Measurements from ENCODE around the gene RGS8. TPM values are rescaled to one million over a fixed set of nuclear protein-coding genes. Genes with fewer than 3 reads are reported as not detected.

Gene RGS8
- total RNA-seq, 1 experiment from 2014 or later, result not detected

GRCh38 chr1:182664296-182664695, 20.1 kb downstream of the RGS8 start:
- H3K27me3 Mint-ChIP-seq (ENCODE audit: unreplicated experiment), result peaks cover 51% of the 10 kb centered on the region
- BruUV-seq (replicated peaks), result no TSS peak
- no peaks in the 10 kb centered on the region for H3K9me3 Mint-ChIP-seq (ENCODE audit: low read depth, unreplicated experiment)
- TF ChIP-seq, protein P1, sequence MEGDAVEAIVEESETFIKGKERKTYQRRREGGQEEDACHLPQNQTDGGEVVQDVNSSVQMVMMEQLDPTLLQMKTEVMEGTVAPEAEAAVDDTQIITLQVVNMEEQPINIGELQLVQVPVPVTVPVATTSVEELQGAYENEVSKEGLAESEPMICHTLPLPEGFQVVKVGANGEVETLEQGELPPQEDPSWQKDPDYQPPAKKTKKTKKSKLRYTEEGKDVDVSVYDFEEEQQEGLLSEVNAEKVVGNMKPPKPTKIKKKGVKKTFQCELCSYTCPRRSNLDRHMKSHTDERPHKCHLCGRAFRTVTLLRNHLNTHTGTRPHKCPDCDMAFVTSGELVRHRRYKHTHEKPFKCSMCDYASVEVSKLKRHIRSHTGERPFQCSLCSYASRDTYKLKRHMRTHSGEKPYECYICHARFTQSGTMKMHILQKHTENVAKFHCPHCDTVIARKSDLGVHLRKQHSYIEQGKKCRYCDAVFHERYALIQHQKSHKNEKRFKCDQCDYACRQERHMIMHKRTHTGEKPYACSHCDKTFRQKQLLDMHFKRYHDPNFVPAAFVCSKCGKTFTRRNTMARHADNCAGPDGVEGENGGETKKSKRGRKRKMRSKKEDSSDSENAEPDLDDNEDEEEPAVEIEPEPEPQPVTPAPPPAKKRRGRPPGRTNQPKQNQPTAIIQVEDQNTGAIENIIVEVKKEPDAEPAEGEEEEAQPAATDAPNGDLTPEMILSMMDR (IDR thresholded peaks at IDR 0.05; ENCODE audit: unreplicated experiment), result no peak
- no peaks in the 10 kb centered on the region for H3K4me1 Mint-ChIP-seq (ENCODE audit: low read depth, unreplicated experiment)
- H3K36me3 Mint-ChIP-seq (ENCODE audit: insufficient read depth, unreplicated experiment), result no peaks in the 10 kb centered on the region
- no peak for DNase-seq
- CTCF ChIA-PET, result no interaction called here
- H3K27ac Mint-ChIP-seq (ENCODE audit: unreplicated experiment), result no peak overlapping the region
- intact Hi-C loops (cut with micrococcal nuclease; ENCODE audit: unreplicated experiment), result no loop called here
- no peak overlapping the region for H3K4me3 Mint-ChIP-seq (ENCODE audit: low read depth, unreplicated experiment)

DNA sequence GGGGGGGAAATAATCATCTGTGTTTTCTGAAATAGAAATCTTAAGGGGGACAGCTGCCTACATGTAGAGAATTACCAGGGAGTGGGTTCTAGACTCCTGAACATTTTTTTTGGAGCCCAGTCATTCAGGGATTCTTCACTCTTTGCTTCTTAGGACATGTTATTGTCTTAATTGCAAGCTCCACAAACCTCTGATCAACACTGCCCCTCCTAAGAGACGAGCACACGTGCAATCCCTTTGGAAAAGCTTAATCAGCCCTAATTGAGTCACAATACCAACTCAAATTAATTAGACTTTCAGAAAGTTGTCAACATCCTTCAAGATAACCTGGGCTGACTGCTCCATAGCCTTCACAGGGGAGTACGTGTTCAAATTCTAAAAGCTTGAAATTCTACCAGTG, 21.4 kb downstream of the RGS8 start:
- CTCF ChIA-PET, result no interaction called here
- no peaks in the 10 kb centered on the region for H3K36me3 Mint-ChIP-seq (ENCODE audit: insufficient read depth, unreplicated experiment)
- no TSS peak for BruUV-seq (replicated peaks)
- no peaks in the 10 kb centered on the region for H3K9me3 Mint-ChIP-seq (ENCODE audit: low read depth, unreplicated experiment)
- peaks cover 63% of the 10 kb centered on the region for H3K27me3 Mint-ChIP-seq (ENCODE audit: unreplicated experiment)
- H3K4me1 Mint-ChIP-seq (ENCODE audit: low read depth, unreplicated experiment), result no peaks in the 10 kb centered on the region
- TF ChIP-seq, protein P1 (IDR thresholded peaks at IDR 0.05; ENCODE audit: unreplicated experiment), result no peak
- intact Hi-C loops (cut with micrococcal nuclease; ENCODE audit: unreplicated experiment), result no loop called here
- no peak overlapping the region for H3K27ac Mint-ChIP-seq (ENCODE audit: unreplicated experiment)
- H3K4me3 Mint-ChIP-seq (ENCODE audit: low read depth, unreplicated experiment), result no peak overlapping the region
- no peak for DNase-seq

GRCh38 chr1:182662121-182662890, 22.1 kb downstream of the RGS8 start:
- no peak for DNase-seq
- BruUV-seq (replicated peaks), result no TSS peak
- intact Hi-C loops (cut with micrococcal nuclease; ENCODE audit: unreplicated experiment), result no loop called here
- Mint-ChIP-seq H3K36me3 (ENCODE audit: insufficient read depth, unreplicated experiment) (no peaks in the 10 kb centered on the region), H3K27me3 (ENCODE audit: unreplicated experiment) (peaks cover 70% of the 10 kb centered on the region), H3K4me1 (ENCODE audit: low read depth, unreplicated experiment) (no peaks in the 10 kb centered on the region), H3K9me3 (ENCODE audit: low read depth, unreplicated experiment) (no peaks in the 10 kb centered on the region), H3K27ac (ENCODE audit: unreplicated experiment) (no peak overlapping the region), H3K4me3 (ENCODE audit: low read depth, unreplicated experiment) (no peak overlapping the region)
- CTCF ChIA-PET, result interaction anchor here (0.7 kb wide), 2 partner anchors 28 to 81 kb away, joined by 3 to 4 read pairs; no protein-coding TSS in a partner anchor
- TF ChIP-seq, protein P1 (IDR thresholded peaks at IDR 0.05; ENCODE audit: unreplicated experiment), result no peak

DNA sequence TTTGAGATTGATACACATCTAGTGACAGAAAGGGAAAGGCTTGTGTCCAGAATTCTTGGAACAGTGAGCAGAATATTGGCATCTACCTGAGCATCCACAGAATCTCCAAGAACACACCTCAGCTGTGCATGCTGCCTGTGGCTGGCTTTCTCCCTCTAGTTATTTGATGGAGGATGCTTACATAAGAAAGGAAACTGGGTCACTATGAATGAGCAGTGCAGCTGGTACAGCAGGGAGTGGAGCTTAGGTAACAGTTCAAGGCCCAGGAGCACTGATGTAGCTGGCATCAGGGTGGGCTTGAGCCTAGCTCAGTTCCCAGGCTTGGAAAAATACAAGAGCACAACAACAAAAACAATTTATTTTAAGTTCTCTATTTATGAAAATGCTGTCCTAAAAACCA, 26.3 kb downstream of the RGS8 start:
- CTCF ChIA-PET, result no interaction called here
- Mint-ChIP-seq H3K4me1 (ENCODE audit: low read depth, unreplicated experiment) (no peaks in the 10 kb centered on the region), H3K27ac (ENCODE audit: unreplicated experiment) (no peak overlapping the region), H3K9me3 (ENCODE audit: low read depth, unreplicated experiment) (no peaks in the 10 kb centered on the region), H3K27me3 (ENCODE audit: unreplicated experiment) (peaks cover 68% of the 10 kb centered on the region), H3K36me3 (ENCODE audit: insufficient read depth, unreplicated experiment) (no peaks in the 10 kb centered on the region), H3K4me3 (ENCODE audit: low read depth, unreplicated experiment) (no peak overlapping the region)
- no peak for DNase-seq
- TF ChIP-seq, protein P1 (IDR thresholded peaks at IDR 0.05; ENCODE audit: unreplicated experiment), result no peak
- intact Hi-C loops (cut with micrococcal nuclease; ENCODE audit: unreplicated experiment), result no loop called here
- BruUV-seq (replicated peaks), result no TSS peak
